H1 (cell line): ENCODE data around the gene GPR25. TPM values are rescaled to one million over a fixed set of nuclear protein-coding genes. Genes with fewer than 3 reads are reported as not detected.

Experiments
- CTCF ChIA-PET: fragments of 300-600 bp; sonication (Branson Sonifier 250); formaldehyde crosslinking; loops from one replicate; lab custom pipeline; 2021; ENCODE audit not compliant: partially characterized antibody; lab: Charles Lee
- POLR2A ChIA-PET: fragments of 300-600 bp; sonication (Branson Sonifier 250); formaldehyde crosslinking; loops from one replicate; lab custom pipeline; 2021; ENCODE audit warnings: inconsistent platforms; ENCODE audit not compliant: partially characterized antibody; lab: Charles Lee
- DNase-seq, 2 experiments: peaks; one replicate each; pipeline versions ENCODE4 v3.0.0 to v3.0.0-alpha.2; 2010 to 2022; ENCODE audit warnings: low spot score in 2 of 2, low read depth in 1 of 2, mixed read lengths in 1 of 2
- FAIRE-seq: peaks from 2 replicates; lab custom pipeline; 2011; peaks lifted over from hg19 to GRCh38; lab: Jason Lieb, UNC
- H2AFZ ChIP-seq: 2 replicates; pipeline ENCODE4 v1.8.1; 2012; ENCODE audit warnings: low read length, inconsistent platforms
- H2AK5ac ChIP-seq: 2 replicates; pipeline ENCODE4 v1.6.1; 2013; ENCODE audit warnings: low read depth, low read length
- H2BK120ac ChIP-seq: replicated peaks from 2 replicates; pipeline ENCODE3; 2013; ENCODE audit warnings: low read depth, low read length, inconsistent platforms
- H2BK12ac ChIP-seq: 2 replicates; pipeline ENCODE4 v1.6.1; 2013; ENCODE audit warnings: low read depth, low read length
- H2BK15ac ChIP-seq: 2 replicates; pipeline ENCODE4 v1.6.1; 2013; ENCODE audit warnings: low read length
- H2BK20ac ChIP-seq: 2 replicates; pipeline ENCODE4 v1.6.1; 2013; ENCODE audit warnings: low read length
- H2BK5ac ChIP-seq: 2 replicates; pipeline ENCODE4 v1.6.1; 2013; ENCODE audit warnings: low read depth, low read length
- H3K14ac ChIP-seq: 2 replicates; pipeline ENCODE4 v1.6.1; 2013; ENCODE audit warnings: inconsistent platforms; ENCODE audit not compliant: insufficient read length
- H3K18ac ChIP-seq: 2 replicates; pipeline ENCODE4 v1.6.1; 2013; ENCODE audit warnings: low read length; ENCODE audit errors: extremely low read depth
- H3K23ac ChIP-seq: 2 replicates; pipeline ENCODE4 v1.6.1; 2013; ENCODE audit warnings: inconsistent platforms; ENCODE audit not compliant: insufficient read length
- H3K23me2 ChIP-seq: 2 replicates; pipeline ENCODE4 v1.6.1; 2013; ENCODE audit warnings: low read depth, low read length
- H3K27ac ChIP-seq: 2 replicates; pipeline ENCODE4 v1.6.1; 2011; ENCODE audit warnings: low read depth, low read length, inconsistent platforms
- H3K27me3 ChIP-seq, 4 experiments: replicated peaks in 1 of 4; 1 replicate in 1 of 4; 2 replicates in 3 of 4; pipeline versions ENCODE4 v1.6.1 to v1.8.1; 2011 to 2013; ENCODE audit warnings: low read length in 3 of 4, mild to moderate bottlenecking in 3 of 4, inconsistent platforms in 2 of 4, mixed read lengths in 2 of 4, moderate library complexity in 1 of 4; ENCODE audit not compliant: control insufficient read depth in 3 of 4, insufficient read depth in 3 of 4; ENCODE audit errors: extremely low read depth in 1 of 4
- H3K36me3 ChIP-seq, 4 experiments: 2 replicates each; pipeline versions ENCODE4 v1.6.1 to v1.8.1; 2011 to 2013; ENCODE audit warnings: mild to moderate bottlenecking in 4 of 4, low read length in 3 of 4, moderate library complexity in 2 of 4, control low read depth in 1 of 4, inconsistent platforms in 1 of 4; ENCODE audit not compliant: insufficient read depth in 4 of 4, control insufficient read depth in 2 of 4
- H3K4ac ChIP-seq: replicated peaks from 2 replicates; pipeline ENCODE3; 2013; ENCODE audit warnings: low read length, low read depth, mixed read lengths, inconsistent platforms; ENCODE audit not compliant: insufficient read length
- H3K4me1 ChIP-seq, 4 experiments: replicated peaks in 1 of 4; 1 replicate in 1 of 4; 2 replicates in 3 of 4; pipeline versions ENCODE4 v1.6.1 to v1.8.1; 2011 to 2013; ENCODE audit warnings: low read length in 3 of 4, inconsistent platforms in 2 of 4, mixed read lengths in 1 of 4; ENCODE audit not compliant: insufficient read depth in 4 of 4, control insufficient read depth in 3 of 4
- H3K4me2 ChIP-seq, 2 experiments: 2 replicates each; pipeline versions ENCODE4 v1.6.1 to v1.8.1; 2011 to 2013; ENCODE audit warnings: low read depth in 2 of 2, low read length in 2 of 2, control low read depth in 1 of 2, inconsistent platforms in 1 of 2, mild to moderate bottlenecking in 1 of 2; ENCODE audit not compliant: insufficient read depth in 1 of 2
- H3K4me3 ChIP-seq, 4 experiments: fragments of 200-600, 300-600 bp in 1 of 4; sonication (generic), shearing (Covaris generic), sonication (Bioruptor Twin) in 1 of 4; 2 replicates each; pipeline versions ENCODE4 v1.5.1 to v1.8.1; 2011 to 2016; ENCODE audit warnings: low read length in 4 of 4, low read depth in 3 of 4, control low read depth in 2 of 4, inconsistent platforms in 2 of 4, mild to moderate bottlenecking in 2 of 4, mixed read lengths in 1 of 4, moderate library complexity in 1 of 4; ENCODE audit not compliant: insufficient read depth in 2 of 4; ENCODE audit errors: extremely low read depth in 1 of 4
- H3K56ac ChIP-seq: replicated peaks from 2 replicates; pipeline ENCODE3; 2013; ENCODE audit warnings: low read depth, mild to moderate bottlenecking, mixed read lengths, low read length, inconsistent platforms; ENCODE audit not compliant: insufficient read length
- H3K79me1 ChIP-seq: 2 replicates; pipeline ENCODE4 v1.6.1; 2013; ENCODE audit warnings: low read depth, low read length, control low read depth
- H3K79me2 ChIP-seq, 2 experiments: 2 replicates each; pipeline versions ENCODE4 v1.6.1 to v1.8.1; 2012 to 2013; ENCODE audit warnings: low read length in 2 of 2, mild to moderate bottlenecking in 2 of 2, inconsistent platforms in 1 of 2; ENCODE audit not compliant: insufficient read depth in 2 of 2, control insufficient read depth in 1 of 2
- H3K9ac ChIP-seq, 4 experiments: replicated peaks in 1 of 4; 1 replicate in 1 of 4; 2 replicates in 3 of 4; pipeline versions ENCODE4 v1.6.1 to v1.8.1; 2011 to 2013; ENCODE audit warnings: low read depth in 3 of 4, low read length in 3 of 4, control low read depth in 2 of 4, mild to moderate bottlenecking in 2 of 4, moderate library complexity in 2 of 4, inconsistent platforms in 1 of 4; ENCODE audit errors: extremely low read depth in 1 of 4
- H3K9me3 ChIP-seq, 2 experiments: 2 replicates each; pipeline versions ENCODE4 v1.6.1 to v1.8.1; 2012 to 2013; ENCODE audit warnings: mild to moderate bottlenecking in 2 of 2, moderate library complexity in 2 of 2, control low read depth in 1 of 2, inconsistent platforms in 1 of 2, low read depth in 1 of 2, low read length in 1 of 2, mixed read lengths in 1 of 2; ENCODE audit not compliant: insufficient read depth in 2 of 2
- H4K20me1 ChIP-seq, 2 experiments: replicated peaks in 1 of 2; 2 replicates each; pipeline versions ENCODE3 to v1.8.1; 2011 to 2013; ENCODE audit warnings: inconsistent platforms in 2 of 2, low read length in 2 of 2, mild to moderate bottlenecking in 1 of 2; ENCODE audit not compliant: insufficient read depth in 2 of 2, control insufficient read depth in 1 of 2
- H4K5ac ChIP-seq: 2 replicates; pipeline ENCODE4 v1.6.1; 2013; ENCODE audit warnings: low read length, low read depth, mixed read lengths, inconsistent platforms; ENCODE audit not compliant: insufficient read length
- H4K8ac ChIP-seq: 2 replicates; pipeline ENCODE4 v1.8.0; 2013; ENCODE audit warnings: mild to moderate bottlenecking, moderate library complexity, low read length, inconsistent platforms; ENCODE audit not compliant: insufficient read depth; ENCODE audit errors: extremely low read depth
- H4K91ac ChIP-seq: replicated peaks from 2 replicates; pipeline ENCODE3; 2013; ENCODE audit warnings: low read length, mixed read lengths, inconsistent platforms; ENCODE audit not compliant: insufficient read length
- EZH2 ChIP-seq: fragments of 200-600 bp; sonication (generic); IDR thresholded peaks from 2 replicates; pipeline ENCODE4 v1.7.1; 2012; ENCODE audit warnings: low read depth, mild to moderate bottlenecking, moderate library complexity, low read length, inconsistent platforms; ENCODE audit not compliant: severe bottlenecking
- WGBS, 2 experiments: shearing (Covaris generic) in 1 of 2; methylation state at CpG; one replicate each; pipeline versions ENCODE4 v1.1.6 to v1.1.7; 2013 to 2015; ENCODE audit warnings: low lambda C conversion rate in 2 of 2, mixed read lengths in 2 of 2, inconsistent platforms in 1 of 2, low coverage in 1 of 2, missing lambda C conversion rate in 1 of 2; ENCODE audit not compliant: insufficient replicate concordance in 2 of 2, insufficient coverage in 1 of 2, insufficient read length in 1 of 2; ENCODE audit errors: extremely low coverage in 1 of 2, missing lambda C conversion rate in 1 of 2; 5-methylcytosine and 5-hydroxymethylcytosine counted together
- polyA plus RNA-seq, 7 experiments: library from polyadenylated mRNA; depleted of rRNA in 3 of 7; stranded (reverse) in 5 of 7; unstranded in 2 of 7; fragments of >200 nt in 5 of 7; fragments of 200-250 nt in 2 of 7; gene quantifications; 1 replicate in 5 of 7; 2 replicates in 1 of 7; 4 replicates in 1 of 7; pipeline versions ENCODE4 v1.2.1 to v1.2.3, GENCODE V29; 2011 to 2013; ENCODE audit warnings: missing spikeins in 2 of 7, mixed read lengths in 2 of 7
- total RNA-seq: library from RNA; stranded (reverse); fragmentation: NEBNext Ultra II Directional; extraction: Animal tissue kit (Norgen Biotek cat#: 25700); gene quantifications from 2 replicates; pipeline ENCODE4 v1.2.1, GENCODE V29; 2021
- TF ChIP-seq, protein P1 (sequence below), 3 experiments: IDR thresholded peaks; 1 replicate in 2 of 3; 2 replicates in 1 of 3; pipeline versions ENCODE4 v1.5.1 to v1.6.1; 2011; ENCODE audit warnings: low read length in 3 of 3, mild to moderate bottlenecking in 3 of 3, inconsistent platforms in 2 of 3, low read depth in 1 of 3, moderate library complexity in 1 of 3; ENCODE audit not compliant: insufficient read depth in 1 of 3; ENCODE audit errors: control extremely low read depth in 1 of 3

GPR25 gene
- total and polyA plus RNA-seq, 2 of the 8 experiments (the other 6 are each of a cell fraction or from before 2014, with no cell fraction given) = not detected

DNA sequence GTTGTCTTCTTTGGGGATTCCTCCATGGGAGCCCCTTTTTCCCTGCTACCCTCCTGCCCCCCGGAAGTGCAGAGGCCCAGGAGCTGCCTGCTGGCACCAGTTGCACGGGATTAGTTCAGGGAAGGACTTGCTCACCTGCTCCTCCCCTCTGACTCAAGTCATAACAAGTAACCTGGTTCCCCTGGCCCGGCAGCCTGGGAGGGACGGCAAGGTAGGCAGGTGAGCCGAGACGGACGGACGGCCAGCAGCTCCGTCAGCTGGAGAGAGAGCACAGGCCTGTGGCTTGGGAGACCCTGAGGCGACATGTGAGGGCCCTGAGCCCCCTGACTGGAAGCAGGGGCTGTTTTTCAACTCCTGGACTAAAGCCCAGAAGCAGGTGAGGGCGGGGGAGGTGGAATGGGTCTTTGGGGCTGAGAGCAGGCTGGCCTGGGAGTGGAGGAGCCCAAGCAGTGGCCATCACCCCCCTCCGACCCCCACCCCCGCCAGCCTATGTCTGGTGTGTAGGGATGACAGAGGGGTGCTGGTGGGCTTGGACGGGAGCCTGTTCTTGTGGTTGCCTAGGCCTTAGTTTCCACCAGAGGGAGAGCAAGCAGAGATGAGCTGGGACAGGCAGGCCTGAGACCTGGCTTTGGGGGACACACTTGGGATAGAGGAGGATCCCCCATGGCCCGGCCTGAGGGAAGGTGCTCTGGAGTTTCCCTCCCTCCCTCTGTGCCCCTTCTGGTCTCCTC lies 22.1 kb downstream of the GPR25 start, which contains the start of gene INAVA:
TSS of gene INAVA (plus strand) at position 189 of the 731 bp plus-strand sequence. CDS start 3,501 bp downstream, outside the sequence.
- no peak within 1 kb of the TSS for H2BK20ac ChIP-seq
- no peak within 1 kb of the TSS for H2BK15ac ChIP-seq
- H3K23me2 ChIP-seq = peaks cover 8% of the 10 kb centered on the region
- WGBS, 2 experiments = 75% methylated on average over 14 of the region's 15 CpGs; no CpG with 5 or more reads in 1 of the 2 experiments
- H4K8ac ChIP-seq = no peak within 1 kb of the TSS; the same call in 1 of the 2 replicates
- peak within 1 kb of the TSS; percentile 79; the same call in 1 of the 2 replicates for H2BK12ac ChIP-seq
- H3K9me3 ChIP-seq = no peaks in the 10 kb centered on the region
- no peak within 1 kb of the TSS for H4K5ac ChIP-seq
- H3K23ac ChIP-seq = no peak within 1 kb of the TSS
- FAIRE-seq = no peak
- H2AK5ac ChIP-seq = peak within 1 kb of the TSS; percentile 41
- no peak for TF ChIP-seq EZH2
- TF ChIP-seq, protein P1, sequence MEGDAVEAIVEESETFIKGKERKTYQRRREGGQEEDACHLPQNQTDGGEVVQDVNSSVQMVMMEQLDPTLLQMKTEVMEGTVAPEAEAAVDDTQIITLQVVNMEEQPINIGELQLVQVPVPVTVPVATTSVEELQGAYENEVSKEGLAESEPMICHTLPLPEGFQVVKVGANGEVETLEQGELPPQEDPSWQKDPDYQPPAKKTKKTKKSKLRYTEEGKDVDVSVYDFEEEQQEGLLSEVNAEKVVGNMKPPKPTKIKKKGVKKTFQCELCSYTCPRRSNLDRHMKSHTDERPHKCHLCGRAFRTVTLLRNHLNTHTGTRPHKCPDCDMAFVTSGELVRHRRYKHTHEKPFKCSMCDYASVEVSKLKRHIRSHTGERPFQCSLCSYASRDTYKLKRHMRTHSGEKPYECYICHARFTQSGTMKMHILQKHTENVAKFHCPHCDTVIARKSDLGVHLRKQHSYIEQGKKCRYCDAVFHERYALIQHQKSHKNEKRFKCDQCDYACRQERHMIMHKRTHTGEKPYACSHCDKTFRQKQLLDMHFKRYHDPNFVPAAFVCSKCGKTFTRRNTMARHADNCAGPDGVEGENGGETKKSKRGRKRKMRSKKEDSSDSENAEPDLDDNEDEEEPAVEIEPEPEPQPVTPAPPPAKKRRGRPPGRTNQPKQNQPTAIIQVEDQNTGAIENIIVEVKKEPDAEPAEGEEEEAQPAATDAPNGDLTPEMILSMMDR (IDR thresholded peaks at IDR 0.05; ENCODE audit: control extremely low read depth in 1 of 3, insufficient read depth in 1 of 3, low read depth in 1 of 3, low read length in 3 of 3) = peak; percentile 29 to 44 (median 34); a peak in 3 of 4 replicates
- TF ChIP-seq, all 59 proteins: peak for 1
- H3K27me3 ChIP-seq = no peaks in the 10 kb centered on the region
- peaks cover 15 to 40% (median 30%) of the 10 kb centered on the region in 4 experiments for H3K4me1 ChIP-seq
- H3K79me1 ChIP-seq = peaks cover 25% of the 10 kb centered on the region
- no peak within 1 kb of the TSS for H2BK120ac ChIP-seq
- H3K4me3 ChIP-seq = peak within 1 kb of the TSS in 3 of 4 experiments; percentile 20 to 78 (median 23); a peak in 4 of 8 replicates
- H3K79me2 ChIP-seq = peaks cover 3 to 58% of the 10 kb centered on the region in 2 experiments
- no peak within 1 kb of the TSS for H3K14ac ChIP-seq
- H2BK5ac ChIP-seq = peak within 1 kb of the TSS; percentile 73
- H3K56ac ChIP-seq = no peak within 1 kb of the TSS
- CTCF ChIA-PET = interaction anchor here (0.8 to 8.6 kb wide), 7 partner anchors 8 to 176 kb away, joined by 3 to 47 read pairs (median 4); no protein-coding TSS in a partner anchor
- peak within 1 kb of the TSS; percentile 48; the same call in 1 of the 2 replicates for H3K18ac ChIP-seq
- POLR2A ChIA-PET = interaction anchor here (0.9 to 11.2 kb wide), 6 partner anchors 12 to 128 kb away, joined by 4 to 208 read pairs (median 18); partner anchors contain the start of genes GPR25 and KIF21B
- no peak within 1 kb of the TSS for H3K4ac ChIP-seq
- peaks cover under 1 to 22% (median 11%) of the 10 kb centered on the region in 4 experiments; a peak in 6 of 8 replicates for H3K36me3 ChIP-seq
- DNase-seq = no peak
- peaks cover 6 to 17% of the 10 kb centered on the region in 2 experiments for H4K20me1 ChIP-seq
- peak within 1 kb of the TSS; percentile 79 to 95 for H3K4me2 ChIP-seq
- no peak within 1 kb of the TSS for H4K91ac ChIP-seq
- H3K9ac ChIP-seq = peak within 1 kb of the TSS in 2 of 4 experiments; percentile 16 to 30; a peak in 1 of 7 replicates
- H3K27ac ChIP-seq = peak within 1 kb of the TSS; percentile 43
- no peak within 1 kb of the TSS for H2AFZ ChIP-seq
